Astrocyte (in vitro differentiated cells and primary cell): Measurements from ENCODE around the gene DNAJA4. TPM values are rescaled to one million over a fixed set of nuclear protein-coding genes. Genes with fewer than 3 reads are reported as not detected.

ENCODE experiments used
- DNase-seq: peaks from one replicate; pipeline ENCODE4 v3.0.0-alpha.2; 2010; ENCODE audit warnings: low read depth
- FAIRE-seq: peaks from 2 replicates; lab custom pipeline; 2011; peaks lifted over from hg19 to GRCh38; lab: Jason Lieb, UNC
- H2AFZ ChIP-seq: 2 replicates; pipeline ENCODE4 v1.6.0; 2012; ENCODE audit warnings: low read depth, low read length, inconsistent platforms
- H3K27ac ChIP-seq: 2 replicates; pipeline ENCODE4 v1.5.1; 2011; ENCODE audit warnings: low read depth, low read length, inconsistent platforms
- H3K27me3 ChIP-seq: 2 replicates; pipeline ENCODE4 v1.6.0; 2011; ENCODE audit warnings: low read length, inconsistent platforms; ENCODE audit not compliant: insufficient read depth
- H3K36me3 ChIP-seq: 2 replicates; pipeline ENCODE4 v1.5.1; 2011; ENCODE audit warnings: low read length, inconsistent platforms; ENCODE audit not compliant: insufficient read depth
- H3K4me1 ChIP-seq: 2 replicates; pipeline ENCODE4 v1.5.1; 2011; ENCODE audit warnings: low read length, inconsistent platforms; ENCODE audit not compliant: insufficient read depth
- H3K4me2 ChIP-seq: 2 replicates; pipeline ENCODE4 v1.6.0; 2012; ENCODE audit warnings: low read length, inconsistent platforms
- H3K4me3 ChIP-seq: 2 replicates; pipeline ENCODE4 v1.5.1; 2011; ENCODE audit warnings: low read depth, mild to moderate bottlenecking, low read length, inconsistent platforms; ENCODE audit not compliant: insufficient read depth
- H3K79me2 ChIP-seq: 2 replicates; pipeline ENCODE4 v1.6.0; 2012; ENCODE audit warnings: mild to moderate bottlenecking, low read length, inconsistent platforms; ENCODE audit not compliant: insufficient read depth
- H3K9ac ChIP-seq: 2 replicates; pipeline ENCODE4 v1.6.0; 2012; ENCODE audit warnings: mild to moderate bottlenecking, low read length, inconsistent platforms
- H3K9me3 ChIP-seq: 2 replicates; pipeline ENCODE4 v1.5.1; 2012; ENCODE audit warnings: low read depth, mild to moderate bottlenecking, low read length, inconsistent platforms; ENCODE audit not compliant: insufficient read depth
- H4K20me1 ChIP-seq: 2 replicates; pipeline ENCODE4 v1.6.0; 2012; ENCODE audit warnings: low read length, inconsistent platforms; ENCODE audit not compliant: insufficient read depth
- H3K27ac Mint-ChIP-seq: one replicate; pipeline ENCODE4 v1.8.0; 2021; ENCODE audit warnings: mild to moderate bottlenecking, mixed read lengths; ENCODE audit not compliant: unreplicated experiment
- H3K27me3 Mint-ChIP-seq: one replicate; pipeline ENCODE4 v1.8.0; 2021; ENCODE audit warnings: low read depth, mixed read lengths; ENCODE audit not compliant: unreplicated experiment
- H3K36me3 Mint-ChIP-seq: one replicate; pipeline ENCODE4 v1.8.0; 2021; ENCODE audit warnings: low read depth, mixed read lengths; ENCODE audit not compliant: unreplicated experiment
- H3K4me1 Mint-ChIP-seq: one replicate; pipeline ENCODE4 v1.8.0; 2021; ENCODE audit warnings: low read depth, mixed read lengths; ENCODE audit not compliant: unreplicated experiment
- H3K4me3 Mint-ChIP-seq: one replicate; pipeline ENCODE4 v1.8.0; 2021; ENCODE audit warnings: mild to moderate bottlenecking, moderate library complexity, mixed read lengths; ENCODE audit not compliant: unreplicated experiment
- H3K9me3 Mint-ChIP-seq: one replicate; pipeline ENCODE4 v1.8.0; 2021; ENCODE audit warnings: mild to moderate bottlenecking, mixed read lengths; ENCODE audit not compliant: unreplicated experiment
- EZH2 ChIP-seq: IDR thresholded peaks from 2 replicates; pipeline ENCODE4 v1.6.1; 2012; ENCODE audit warnings: mild to moderate bottlenecking, low read length, inconsistent platforms; ENCODE audit not compliant: insufficient read depth
- total RNA-seq: library from RNA; stranded (reverse); gene quantifications from 2 replicates; pipeline ENCODE4 v1.2.1, GENCODE V29; 2021
- TF ChIP-seq, protein P1 (sequence below): IDR thresholded peaks from 2 replicates; pipeline ENCODE4 v1.5.1; 2011; ENCODE audit warnings: low read depth, mild to moderate bottlenecking, inconsistent platforms, low read length, moderate library complexity; ENCODE audit not compliant: insufficient read depth

The DNAJA4 gene
- total RNA-seq, 1 donor from 2014 or later = 0.14 TPM

DNA sequence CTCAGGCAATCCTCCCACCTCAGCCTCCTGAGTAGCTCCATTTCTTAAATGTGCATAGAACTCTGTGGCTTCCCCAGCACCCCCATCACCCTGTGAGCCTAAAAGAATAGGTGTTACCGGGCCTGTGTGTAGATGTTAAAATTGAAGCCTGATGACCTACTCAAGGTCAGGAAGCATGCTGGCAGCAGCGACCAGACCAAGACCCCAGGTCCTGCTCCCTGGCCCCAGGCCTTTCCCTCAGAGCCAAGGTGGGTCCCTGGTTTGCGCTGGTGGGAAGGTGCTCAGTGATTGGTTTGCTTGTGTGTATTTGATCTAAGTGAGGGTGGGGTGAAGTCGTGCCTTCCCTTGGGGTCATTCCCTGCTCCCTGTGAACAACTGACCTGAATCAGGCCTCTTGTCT, 57.4 kb downstream of the DNAJA4 start:
- H3K4me1 ChIP-seq = peaks cover 17% of the 10 kb centered on the region
- H3K79me2 ChIP-seq = no peaks in the 10 kb centered on the region
- H3K4me1 Mint-ChIP-seq = peaks cover 8% of the 10 kb centered on the region
- H3K9me3 ChIP-seq = no peaks in the 10 kb centered on the region
- no peaks in the 10 kb centered on the region for H3K9me3 Mint-ChIP-seq
- H4K20me1 ChIP-seq = no peaks in the 10 kb centered on the region
- no peak overlapping the region for H3K27ac Mint-ChIP-seq
- no peak for DNase-seq
- peak overlapping the region; percentile 98 for H2AFZ ChIP-seq
- no peak for FAIRE-seq
- H3K36me3 ChIP-seq = no peaks in the 10 kb centered on the region
- H3K4me2 ChIP-seq = peak overlapping the region; percentile 60
- H3K4me3 ChIP-seq = no peak overlapping the region
- no peak for TF ChIP-seq EZH2
- TF ChIP-seq, protein P1, sequence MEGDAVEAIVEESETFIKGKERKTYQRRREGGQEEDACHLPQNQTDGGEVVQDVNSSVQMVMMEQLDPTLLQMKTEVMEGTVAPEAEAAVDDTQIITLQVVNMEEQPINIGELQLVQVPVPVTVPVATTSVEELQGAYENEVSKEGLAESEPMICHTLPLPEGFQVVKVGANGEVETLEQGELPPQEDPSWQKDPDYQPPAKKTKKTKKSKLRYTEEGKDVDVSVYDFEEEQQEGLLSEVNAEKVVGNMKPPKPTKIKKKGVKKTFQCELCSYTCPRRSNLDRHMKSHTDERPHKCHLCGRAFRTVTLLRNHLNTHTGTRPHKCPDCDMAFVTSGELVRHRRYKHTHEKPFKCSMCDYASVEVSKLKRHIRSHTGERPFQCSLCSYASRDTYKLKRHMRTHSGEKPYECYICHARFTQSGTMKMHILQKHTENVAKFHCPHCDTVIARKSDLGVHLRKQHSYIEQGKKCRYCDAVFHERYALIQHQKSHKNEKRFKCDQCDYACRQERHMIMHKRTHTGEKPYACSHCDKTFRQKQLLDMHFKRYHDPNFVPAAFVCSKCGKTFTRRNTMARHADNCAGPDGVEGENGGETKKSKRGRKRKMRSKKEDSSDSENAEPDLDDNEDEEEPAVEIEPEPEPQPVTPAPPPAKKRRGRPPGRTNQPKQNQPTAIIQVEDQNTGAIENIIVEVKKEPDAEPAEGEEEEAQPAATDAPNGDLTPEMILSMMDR = no peak
- H3K9ac ChIP-seq = peak overlapping the region; percentile 70
- H3K27me3 ChIP-seq = no peaks in the 10 kb centered on the region
- H3K4me3 Mint-ChIP-seq = no peak overlapping the region
- H3K27ac ChIP-seq = peak overlapping the region; percentile 72
- no peaks in the 10 kb centered on the region for H3K36me3 Mint-ChIP-seq
- H3K27me3 Mint-ChIP-seq = peaks cover 8% of the 10 kb centered on the region

DNA sequence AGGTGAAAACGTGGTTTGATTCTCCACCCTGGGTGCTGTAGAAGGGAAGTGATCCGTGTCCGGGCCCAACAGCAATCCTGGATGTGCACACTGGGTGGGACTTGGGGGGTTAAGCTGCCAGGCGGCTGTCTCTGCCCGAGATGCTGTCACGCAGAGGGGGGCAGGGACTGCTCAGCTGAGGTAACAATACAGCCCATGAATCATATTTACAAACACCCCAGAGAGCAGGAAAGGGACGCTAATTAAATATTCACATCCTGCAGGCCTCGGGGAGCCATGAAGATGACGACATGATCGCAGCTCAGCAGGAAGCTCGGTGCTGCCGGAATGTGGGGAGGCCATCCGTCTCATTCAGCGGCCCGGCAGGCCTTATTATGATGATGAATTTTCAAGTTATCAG, 57.9 kb downstream of the DNAJA4 start:
- no peaks in the 10 kb centered on the region for H3K36me3 Mint-ChIP-seq
- TF ChIP-seq EZH2 = no peak
- TF ChIP-seq, protein P1 = no peak
- FAIRE-seq (peak; percentile 43), DNase-seq (peak; percentile 70)
- H3K27ac Mint-ChIP-seq = no peak overlapping the region
- no peaks in the 10 kb centered on the region for H3K9me3 ChIP-seq
- H3K4me2 ChIP-seq = peak overlapping the region; percentile 60
- no peaks in the 10 kb centered on the region for H3K9me3 Mint-ChIP-seq
- no peaks in the 10 kb centered on the region for H3K27me3 ChIP-seq
- H3K4me1 ChIP-seq = peaks cover 17% of the 10 kb centered on the region
- H3K79me2 ChIP-seq = no peaks in the 10 kb centered on the region
- H3K4me1 Mint-ChIP-seq = peaks cover 8% of the 10 kb centered on the region
- no peaks in the 10 kb centered on the region for H3K36me3 ChIP-seq
- peak overlapping the region; percentile 98 for H2AFZ ChIP-seq
- H3K9ac ChIP-seq = peak overlapping the region; percentile 70
- peaks cover 8% of the 10 kb centered on the region for H3K27me3 Mint-ChIP-seq
- no peaks in the 10 kb centered on the region for H4K20me1 ChIP-seq
- H3K4me3 Mint-ChIP-seq = no peak overlapping the region
- H3K27ac ChIP-seq = peak overlapping the region; percentile 72
- H3K4me3 ChIP-seq = peak overlapping the region; percentile 28

DNA sequence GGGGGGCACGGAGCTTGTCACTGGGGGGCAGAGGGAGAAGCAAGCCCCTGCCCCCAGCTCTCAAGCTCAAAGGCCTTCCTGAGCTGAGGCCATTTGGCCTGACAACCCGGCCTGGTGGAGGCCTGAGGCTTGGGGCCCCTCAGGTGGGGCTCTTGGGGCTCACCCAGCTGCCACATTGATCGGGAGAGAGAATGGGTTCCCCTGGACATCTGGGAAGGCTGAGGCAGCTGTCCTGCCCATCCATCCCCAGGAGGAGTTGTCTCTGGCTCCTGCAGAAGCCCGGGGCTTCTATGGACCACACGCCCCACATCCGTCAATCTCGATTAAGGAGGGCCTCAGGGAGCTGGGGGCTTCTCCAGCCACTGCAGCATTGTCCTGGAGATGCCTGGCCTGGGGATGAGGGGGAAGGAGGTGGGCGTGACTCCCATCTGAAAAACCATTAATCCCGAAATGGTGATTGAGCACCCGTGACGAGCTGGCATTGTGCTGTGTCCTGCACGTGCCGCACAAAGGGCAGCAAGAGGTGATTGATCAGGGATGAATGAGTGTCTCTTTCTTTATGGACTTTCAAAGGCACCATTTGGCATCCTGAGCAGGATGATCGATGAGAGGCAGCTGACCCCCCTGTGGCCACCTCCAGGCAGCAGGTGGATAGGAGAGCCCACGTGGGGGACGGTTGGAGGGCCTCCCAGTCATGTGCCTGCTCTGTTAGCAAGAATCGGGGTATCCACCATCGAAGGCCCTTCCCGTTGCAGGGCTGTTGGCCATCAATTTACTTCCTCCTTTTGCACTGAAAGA, 58.6 kb downstream of the DNAJA4 start:
- Mint-ChIP-seq H3K27ac (no peak overlapping the region), H3K4me1 (peaks cover 8% of the 10 kb centered on the region), H3K27me3 (peaks cover 5% of the 10 kb centered on the region), H3K4me3 (no peak overlapping the region), H3K36me3 (no peaks in the 10 kb centered on the region), H3K9me3 (no peaks in the 10 kb centered on the region)
- Histone ChIP-seq H3K4me2 (peak overlapping the region; percentile 60), H3K36me3 (no peaks in the 10 kb centered on the region), H3K9me3 (no peaks in the 10 kb centered on the region), H3K4me1 (peaks cover 17% of the 10 kb centered on the region), H3K9ac (peak overlapping the region; percentile 70), H3K79me2 (no peaks in the 10 kb centered on the region), H3K27ac (peak overlapping the region; percentile 72), H3K4me3 (peak overlapping the region; percentile 28), H4K20me1 (no peaks in the 10 kb centered on the region), H3K27me3 (no peaks in the 10 kb centered on the region), H2AFZ (peak overlapping the region; percentile 98)
- TF ChIP-seq, protein P1 = no peak
- no peak for TF ChIP-seq EZH2
- DNase-seq = no peak
- no peak for FAIRE-seq
